Measurements from ENCODE around the gene CDPF1. TPM values are rescaled to one million over a fixed set of nuclear protein-coding genes. Genes with fewer than 3 reads are reported as not detected.

CDPF1 gene
- total and polyA plus RNA-seq, 2 of the 13 experiments (the other 11 are each of a cell fraction or from before 2014, with no cell fraction given): 5.2 to 8.1 TPM

DNA sequence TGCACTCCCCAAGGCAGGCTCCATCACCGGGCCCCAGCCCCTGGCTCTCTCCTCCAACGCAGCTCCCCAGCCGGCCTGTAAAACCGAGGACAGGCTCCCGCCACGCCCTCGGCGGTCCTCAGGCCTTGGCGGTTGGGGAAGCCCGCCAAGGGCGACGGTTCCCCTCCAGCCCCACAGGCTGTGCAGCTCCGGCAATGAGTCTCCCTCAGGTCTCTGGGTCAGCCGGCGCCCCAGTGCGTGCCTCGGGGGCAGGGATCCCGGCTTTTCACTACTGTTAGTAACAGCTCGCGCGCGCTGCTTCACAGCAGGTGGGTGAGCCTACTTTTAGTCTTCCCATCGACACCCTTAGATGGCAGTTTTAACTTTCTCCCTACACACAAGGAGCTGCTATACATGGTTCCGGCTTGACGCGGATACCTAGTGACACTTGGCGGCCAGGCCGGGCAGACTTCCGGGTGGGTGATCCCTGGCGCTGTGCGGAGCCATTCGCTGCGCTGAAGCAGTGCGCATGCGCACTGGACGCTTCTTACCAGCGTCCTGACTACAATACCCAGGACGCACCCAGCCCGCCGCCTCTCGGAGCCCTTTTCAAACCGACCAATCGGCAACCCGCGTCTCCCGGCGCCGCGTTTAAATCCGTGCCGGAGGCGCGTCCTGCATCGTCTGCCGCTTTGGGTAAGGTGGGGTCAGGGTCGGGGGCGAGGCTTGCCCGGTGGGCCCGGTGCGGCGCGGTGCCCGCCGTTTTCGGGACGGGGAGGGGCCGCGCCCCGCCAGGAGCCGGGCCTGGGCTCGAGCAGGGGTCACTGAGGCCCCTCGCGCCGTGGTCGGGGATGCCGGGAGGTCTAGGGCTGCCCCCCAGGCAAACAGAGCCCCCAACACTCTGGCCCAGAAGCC lies 46.4 kb upstream of the CDPF1 start, which contains the start of gene GTSE1 (continued):
- TF ChIP-seq BCL3 (CRISPR knock-in tag; IDR thresholded peaks at IDR 0.05) (no peak), FOSL1 (CRISPR knock-in tag; IDR thresholded peaks at IDR 0.05; ENCODE audit: borderline replicate concordance) (no peak), TRIM24 (CRISPR knock-in tag; IDR thresholded peaks at IDR 0.05) (no peak), FOXM1 (CRISPR knock-in tag; IDR thresholded peaks at IDR 0.05) (peak; percentile 98), NFIB (CRISPR knock-in tag; IDR thresholded peaks at IDR 0.05; ENCODE audit: borderline replicate concordance) (no peak), MAZ (IDR thresholded peaks at IDR 0.05; ENCODE audit: borderline replicate concordance, low read depth, low read length) (no peak), MAZ (CRISPR knock-in tag; IDR thresholded peaks at IDR 0.05; ENCODE audit: low read depth) (peak; percentile 48; the same call in 1 of the 2 replicates), XRCC5 (optimal IDR thresholded peaks at IDR 0.05; ENCODE audit: low read length) (peak; percentile 38), NBN (conservative IDR thresholded peaks at IDR 0.05) (no peak), ATF7 (IDR thresholded peaks at IDR 0.05) (no peak), ATF7 (CRISPR knock-in tag; IDR thresholded peaks at IDR 0.05) (peak; percentile 37; the same call in 1 of the 2 replicates), U2AF2 (IDR thresholded peaks at IDR 0.05; ENCODE audit: low read depth, low read length) (no peak), SMAD3 (CRISPR knock-in tag; IDR thresholded peaks at IDR 0.05) (no peak; the same call in 1 of the 2 replicates), ZNF747 (CRISPR knock-in tag; IDR thresholded peaks at IDR 0.05; ENCODE audit: borderline replicate concordance) (no peak), RBAK (CRISPR knock-in tag; IDR thresholded peaks at IDR 0.05) (no peak), GPN1 (CRISPR knock-in tag; IDR thresholded peaks at IDR 0.05; ENCODE audit: borderline replicate concordance) (no peak), ZNF570 (CRISPR knock-in tag; IDR thresholded peaks at IDR 0.05; ENCODE audit: borderline replicate concordance) (no peak)
- TF ChIP-seq, protein P1, sequence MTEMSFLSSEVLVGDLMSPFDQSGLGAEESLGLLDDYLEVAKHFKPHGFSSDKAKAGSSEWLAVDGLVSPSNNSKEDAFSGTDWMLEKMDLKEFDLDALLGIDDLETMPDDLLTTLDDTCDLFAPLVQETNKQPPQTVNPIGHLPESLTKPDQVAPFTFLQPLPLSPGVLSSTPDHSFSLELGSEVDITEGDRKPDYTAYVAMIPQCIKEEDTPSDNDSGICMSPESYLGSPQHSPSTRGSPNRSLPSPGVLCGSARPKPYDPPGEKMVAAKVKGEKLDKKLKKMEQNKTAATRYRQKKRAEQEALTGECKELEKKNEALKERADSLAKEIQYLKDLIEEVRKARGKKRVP (CRISPR knock-in tag; IDR thresholded peaks at IDR 0.05): peak in 1 of 2 experiments; percentile 93; a peak in 2 of 4 replicates
- TF ChIP-seq, protein P2, sequence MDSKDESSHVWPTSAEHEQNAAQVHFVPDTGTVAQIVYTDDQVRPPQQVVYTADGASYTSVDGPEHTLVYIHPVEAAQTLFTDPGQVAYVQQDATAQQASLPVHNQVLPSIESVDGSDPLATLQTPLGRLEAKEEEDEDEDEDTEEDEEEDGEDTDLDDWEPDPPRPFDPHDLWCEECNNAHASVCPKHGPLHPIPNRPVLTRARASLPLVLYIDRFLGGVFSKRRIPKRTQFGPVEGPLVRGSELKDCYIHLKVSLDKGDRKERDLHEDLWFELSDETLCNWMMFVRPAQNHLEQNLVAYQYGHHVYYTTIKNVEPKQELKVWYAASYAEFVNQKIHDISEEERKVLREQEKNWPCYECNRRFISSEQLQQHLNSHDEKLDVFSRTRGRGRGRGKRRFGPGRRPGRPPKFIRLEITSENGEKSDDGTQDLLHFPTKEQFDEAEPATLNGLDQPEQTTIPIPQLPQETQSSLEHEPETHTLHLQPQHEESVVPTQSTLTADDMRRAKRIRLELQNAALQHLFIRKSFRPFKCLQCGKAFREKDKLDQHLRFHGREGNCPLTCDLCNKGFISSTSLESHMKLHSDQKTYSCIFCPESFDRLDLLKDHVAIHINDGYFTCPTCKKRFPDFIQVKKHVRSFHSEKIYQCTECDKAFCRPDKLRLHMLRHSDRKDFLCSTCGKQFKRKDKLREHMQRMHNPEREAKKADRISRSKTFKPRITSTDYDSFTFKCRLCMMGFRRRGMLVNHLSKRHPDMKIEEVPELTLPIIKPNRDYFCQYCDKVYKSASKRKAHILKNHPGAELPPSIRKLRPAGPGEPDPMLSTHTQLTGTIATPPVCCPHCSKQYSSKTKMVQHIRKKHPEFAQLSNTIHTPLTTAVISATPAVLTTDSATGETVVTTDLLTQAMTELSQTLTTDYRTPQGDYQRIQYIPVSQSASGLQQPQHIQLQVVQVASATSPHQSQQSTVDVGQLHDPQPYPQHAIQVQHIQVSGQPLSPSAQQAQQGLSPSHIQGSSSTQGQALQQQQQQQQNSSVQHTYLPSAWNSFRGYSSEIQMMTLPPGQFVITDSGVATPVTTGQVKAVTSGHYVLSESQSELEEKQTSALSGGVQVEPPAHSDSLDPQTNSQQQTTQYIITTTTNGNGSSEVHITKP (CRISPR knock-in tag; IDR thresholded peaks at IDR 0.05; ENCODE audit: low read depth): no peak; the same call in 1 of the 2 replicates
- TF ChIP-seq, protein P3, sequence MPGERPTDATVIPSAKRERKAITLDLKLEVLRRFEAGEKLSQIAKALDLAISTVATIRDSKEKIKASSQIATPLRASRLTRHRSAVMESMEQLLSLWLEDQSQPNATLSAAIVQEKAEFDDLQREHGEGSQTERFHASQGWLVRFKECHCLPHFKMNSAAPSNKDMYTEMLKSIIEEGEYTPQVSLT (CRISPR knock-in tag; IDR thresholded peaks at IDR 0.05; ENCODE audit: borderline replicate concordance, low read depth): no peak
- TF ChIP-seq, protein P4, sequence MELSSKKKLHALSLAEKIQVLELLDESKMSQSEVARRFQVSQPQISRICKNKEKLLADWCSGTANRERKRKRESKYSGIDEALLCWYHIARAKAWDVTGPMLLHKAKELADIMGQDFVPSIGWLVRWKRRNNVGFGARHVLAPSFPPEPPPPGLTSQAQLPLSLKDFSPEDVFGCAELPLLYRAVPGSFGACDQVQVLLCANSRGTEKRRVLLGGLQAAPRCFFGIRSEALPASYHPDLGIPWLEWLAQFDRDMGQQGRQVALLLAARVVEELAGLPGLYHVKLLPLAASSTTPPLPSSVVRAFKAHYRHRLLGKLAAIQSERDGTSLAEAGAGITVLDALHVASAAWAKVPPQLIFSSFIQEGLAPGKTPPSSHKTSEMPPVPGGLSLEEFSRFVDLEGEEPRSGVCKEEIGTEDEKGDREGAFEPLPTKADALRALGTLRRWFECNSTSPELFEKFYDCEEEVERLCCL (CRISPR knock-in tag; IDR thresholded peaks at IDR 0.05; ENCODE audit: borderline replicate concordance): no peak

All from HepG2 (cell line).